Bronchus fibroblast of lung (primary cell): Measurements from ENCODE around the gene ZBTB4. TPM values are rescaled to one million over a fixed set of nuclear protein-coding genes. Genes with fewer than 3 reads are reported as not detected.

Experiments
- total RNA-seq: library from RNA; depleted of rRNA; stranded (reverse); fragments of >200 nt; gene quantifications from 2 replicates; pipeline ENCODE4 v1.2.3, GENCODE V29; 2015

ZBTB4 gene, protein sequence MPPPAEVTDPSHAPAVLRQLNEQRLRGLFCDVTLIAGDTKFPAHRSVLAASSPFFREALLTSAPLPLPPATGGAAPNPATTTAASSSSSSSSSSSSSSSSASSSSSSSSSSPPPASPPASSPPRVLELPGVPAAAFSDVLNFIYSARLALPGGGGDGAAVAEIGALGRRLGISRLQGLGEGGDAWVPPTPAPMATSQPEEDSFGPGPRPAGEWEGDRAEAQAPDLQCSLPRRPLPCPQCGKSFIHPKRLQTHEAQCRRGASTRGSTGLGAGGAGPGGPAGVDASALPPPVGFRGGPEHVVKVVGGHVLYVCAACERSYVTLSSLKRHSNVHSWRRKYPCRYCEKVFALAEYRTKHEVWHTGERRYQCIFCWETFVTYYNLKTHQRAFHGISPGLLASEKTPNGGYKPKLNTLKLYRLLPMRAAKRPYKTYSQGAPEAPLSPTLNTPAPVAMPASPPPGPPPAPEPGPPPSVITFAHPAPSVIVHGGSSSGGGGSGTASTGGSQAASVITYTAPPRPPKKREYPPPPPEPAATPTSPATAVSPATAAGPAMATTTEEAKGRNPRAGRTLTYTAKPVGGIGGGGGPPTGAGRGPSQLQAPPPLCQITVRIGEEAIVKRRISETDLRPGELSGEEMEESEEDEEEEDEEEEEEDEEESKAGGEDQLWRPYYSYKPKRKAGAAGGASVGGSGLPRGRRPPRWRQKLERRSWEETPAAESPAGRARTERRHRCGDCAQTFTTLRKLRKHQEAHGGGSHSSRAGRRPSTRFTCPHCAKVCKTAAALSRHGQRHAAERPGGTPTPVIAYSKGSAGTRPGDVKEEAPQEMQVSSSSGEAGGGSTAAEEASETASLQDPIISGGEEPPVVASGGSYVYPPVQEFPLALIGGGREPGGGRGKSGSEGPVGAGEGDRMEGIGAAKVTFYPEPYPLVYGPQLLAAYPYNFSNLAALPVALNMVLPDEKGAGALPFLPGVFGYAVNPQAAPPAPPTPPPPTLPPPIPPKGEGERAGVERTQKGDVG
- total RNA-seq: 15.3 and 16.6 TPM in 2 replicates

DNA sequence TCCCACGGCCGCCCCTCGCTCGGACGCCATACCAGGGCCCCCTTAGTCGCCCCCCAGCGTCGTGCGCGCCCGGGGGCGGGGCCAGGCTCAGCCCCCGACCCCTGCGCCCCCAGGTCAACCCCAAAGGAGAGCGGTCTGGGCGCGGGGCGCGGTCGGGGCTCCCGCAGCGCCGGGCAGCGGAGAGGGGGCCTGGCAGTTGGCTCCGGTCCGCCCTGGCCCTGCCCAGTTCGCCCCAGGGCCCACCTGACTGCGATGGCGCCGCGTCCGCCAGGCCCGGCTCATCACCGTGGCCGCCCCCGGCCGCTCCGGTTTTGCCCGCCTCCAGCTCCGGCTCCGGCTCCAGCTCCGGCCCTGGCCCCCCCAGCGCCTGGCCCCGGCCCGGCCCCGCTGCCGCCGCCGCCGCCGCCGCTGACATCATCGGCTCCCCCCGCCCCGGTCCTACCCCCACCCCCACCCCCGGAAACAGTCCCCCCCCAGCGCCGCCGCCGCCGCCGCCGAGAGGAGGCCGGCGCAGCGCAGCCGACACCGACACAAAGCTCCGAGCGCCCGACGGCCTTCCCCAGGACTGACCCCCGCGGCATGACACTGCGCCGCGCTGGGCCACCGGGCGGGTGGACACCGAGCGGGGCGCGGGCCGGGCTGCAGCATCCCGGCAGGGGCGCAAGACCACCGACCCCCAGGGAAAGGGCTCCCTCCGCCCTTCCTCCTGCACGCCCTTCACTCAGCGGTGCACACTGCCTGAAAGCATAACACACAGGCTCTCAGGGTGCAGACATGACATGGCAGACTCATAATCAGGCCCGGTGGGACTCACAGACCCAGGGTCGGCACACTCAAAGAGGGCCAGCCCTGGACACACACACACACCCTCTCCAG, at the start of gene ZBTB4:
Gene ZBTB4, minus strand, starts transcription at position 419 of the 876 bp plus-strand sequence. CDS start 12,830 bp downstream, outside the sequence.

DNA sequence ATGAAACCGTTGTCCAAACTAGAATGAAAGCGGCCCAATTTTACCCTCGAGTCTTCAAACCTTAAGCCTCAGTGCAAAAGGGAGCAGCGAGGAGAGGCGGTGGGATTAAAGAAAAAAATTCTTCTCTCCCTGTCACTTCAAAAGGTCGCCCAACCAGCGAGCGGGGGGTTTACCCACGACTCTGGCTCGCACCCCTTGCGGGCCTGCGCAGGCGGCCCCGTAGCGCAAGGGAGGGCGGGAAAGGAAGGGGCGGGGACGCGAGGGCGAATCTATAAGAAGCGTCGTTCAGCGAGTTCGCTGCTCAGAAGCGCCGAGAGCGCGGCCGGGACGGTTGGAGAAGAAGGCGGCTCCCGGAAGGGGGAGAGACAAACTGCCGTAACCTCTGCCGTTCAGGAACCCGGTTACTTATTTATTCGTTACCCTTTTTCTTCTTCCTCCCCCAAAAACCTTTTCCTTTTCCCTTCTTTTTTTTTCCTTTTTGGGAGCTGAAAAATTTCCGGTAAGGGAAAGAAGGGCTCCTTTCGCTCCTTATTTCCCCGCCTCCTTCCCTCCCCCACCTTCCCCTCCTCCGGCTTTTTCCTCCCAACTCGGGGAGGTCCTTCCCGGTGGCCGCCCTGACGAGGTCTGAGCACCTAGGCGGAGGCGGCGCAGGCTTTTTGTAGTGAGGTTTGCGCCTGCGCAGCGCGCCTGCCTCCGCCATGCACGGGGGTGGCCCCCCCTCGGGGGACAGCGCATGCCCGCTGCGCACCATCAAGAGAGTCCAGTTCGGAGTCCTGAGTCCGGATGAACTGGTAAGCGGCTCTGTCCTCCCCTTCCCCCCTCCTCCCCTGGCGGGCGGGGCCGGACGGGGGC, 4.9 kb upstream of the ZBTB4 start, which contains the start of gene POLR2A:
Gene POLR2A, plus strand, starts transcription at position 300 of the 852 bp plus-strand sequence.

DNA sequence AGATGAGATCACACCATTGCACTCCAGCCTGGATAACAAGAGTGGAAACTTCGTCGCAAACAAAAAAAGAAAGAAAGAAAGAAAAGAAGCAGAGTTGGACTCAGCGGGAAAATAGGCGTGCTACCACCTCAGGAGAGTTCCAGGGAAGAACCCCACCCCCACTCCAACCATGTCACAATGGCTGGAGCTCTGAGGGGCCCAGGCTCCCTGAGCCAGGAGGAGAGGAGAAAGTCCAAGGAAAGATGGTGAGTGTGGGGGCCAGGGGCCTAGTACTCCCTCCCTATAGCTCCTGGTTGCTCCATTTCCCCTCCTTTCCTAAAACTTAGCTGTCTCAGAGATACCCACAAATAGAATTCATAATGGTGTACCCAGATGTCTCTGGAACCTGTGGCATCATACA, 1.8 kb upstream of the ZBTB4 start, which contains the start of gene SLC35G6:
Gene SLC35G6, plus strand, starts transcription at position 172 of the 400 bp plus-strand sequence. Its CDS starts 71 bp downstream, at position 243.

GRCh38 chr17:7444682-7445618, 34.5 kb downstream of the ZBTB4 start, which contains the start of gene CHRNB1:
Gene CHRNB1 (plus strand): TSS chr17:7445061. CDS start chr17:7445128, 67 bp downstream.

GRCh38 chr17:7439462-7440112, 39.8 kb downstream of the ZBTB4 start, which contains the start of gene FGF11:
Gene FGF11 (plus strand): TSS chr17:7439512. CDS start chr17:7439621, 109 bp downstream.

GRCh38 chr17:7428557-7428956, 50.9 kb downstream of the ZBTB4 start, which contains the start of gene SPEM3:
Gene SPEM3 (plus strand): TSS chr17:7428857. CDS start chr17:7428903, 46 bp downstream.

GRCh38 chr17:7425316-7425715, 54.1 kb downstream of the ZBTB4 start, which contains the start of gene SPEM2:
Gene SPEM2 (plus strand): TSS chr17:7425616. CDS start chr17:7425689, 73 bp downstream.

GRCh38 chr17:7419819-7420610, 59.4 kb downstream of the ZBTB4 start, which contains the start of gene SPEM1:
Gene SPEM1 (plus strand): TSS chr17:7420324. CDS start chr17:7420385, 61 bp downstream.

Other genes starting within 250 kb of the ZBTB4 start
- gene DVL2, start 245.1 kb downstream of the ZBTB4 start, total RNA-seq: 57.5 and 65.3 TPM in 2 replicates
- gene PHF23, start 240.2 kb downstream of the ZBTB4 start, total RNA-seq: 41.5 and 42.4 TPM in 2 replicates
- gene GABARAP, start 237.2 kb downstream of the ZBTB4 start, total RNA-seq: 213 and 286 TPM in 2 replicates
- gene CTDNEP1, start 227.9 kb downstream of the ZBTB4 start, total RNA-seq: 58.0 and 67.5 TPM in 2 replicates
- 37.8 and 40.9 TPM in 2 replicates for gene ELP5, start 227.4 kb downstream of the ZBTB4 start, total RNA-seq
- 11.3 and 13.1 TPM in 2 replicates for gene CLDN7, start 217.2 kb downstream of the ZBTB4 start, total RNA-seq
- 0.15 and 1.0 TPM in 2 replicates for gene SLC2A4, start 197.9 kb downstream of the ZBTB4 start, total RNA-seq
- gene YBX2, start 185.0 kb downstream of the ZBTB4 start, total RNA-seq: 0.34 TPM in 1 of 2 replicates, not detected in the other
- 783 and 934 TPM in 2 replicates for gene EIF5A, start 172.0 kb downstream of the ZBTB4 start, total RNA-seq
- 70.6 and 96.3 TPM in 2 replicates for gene GPS2, start 164.3 kb downstream of the ZBTB4 start, total RNA-seq
- gene NEURL4, start 150.3 kb downstream of the ZBTB4 start, total RNA-seq: 9.9 and 12.2 TPM in 2 replicates
- 0.50 and 1.2 TPM in 2 replicates for gene ACAP1, start 143.1 kb downstream of the ZBTB4 start, total RNA-seq
- 7.6 and 7.9 TPM in 2 replicates for gene KCTD11, start 127.5 kb downstream of the ZBTB4 start, total RNA-seq
- gene TMEM95, start 124.5 kb downstream of the ZBTB4 start, total RNA-seq: 0.15 TPM in 1 of 2 replicates, not detected in the other
- gene TNK1, start 98.5 kb downstream of the ZBTB4 start, total RNA-seq: under 0.01 TPM in 1 of 2 replicates, not detected in the other
- 43.9 and 45.8 TPM in 2 replicates for gene PLSCR3, start 85.1 kb downstream of the ZBTB4 start, total RNA-seq
- gene TMEM256, start 75.5 kb downstream of the ZBTB4 start, total RNA-seq: 213 and 214 TPM in 2 replicates
- 9.1 and 10.3 TPM in 2 replicates for gene NLGN2, start 71.8 kb downstream of the ZBTB4 start, total RNA-seq
- gene SPEM1, start 59.3 kb downstream of the ZBTB4 start, total RNA-seq: not detected in 2 replicates
- gene SPEM2, start 54.0 kb downstream of the ZBTB4 start, total RNA-seq: not detected in 2 replicates
- gene SPEM3, start 50.8 kb downstream of the ZBTB4 start, total RNA-seq: not detected in 2 replicates
- gene TMEM102, start 44.2 kb downstream of the ZBTB4 start, total RNA-seq: 2.2 and 3.5 TPM in 2 replicates
- gene FGF11, start 40.1 kb downstream of the ZBTB4 start, total RNA-seq: 0.30 TPM in 1 of 2 replicates, not detected in the other
- 2.0 and 3.6 TPM in 2 replicates for gene CHRNB1, start 34.6 kb downstream of the ZBTB4 start, total RNA-seq
- gene SLC35G6, start 1.8 kb upstream of the ZBTB4 start, total RNA-seq: not detected in 2 replicates
- gene POLR2A, start 4.7 kb upstream of the ZBTB4 start, total RNA-seq: 21.5 and 22.1 TPM in 2 replicates
- 21.4 and 23.6 TPM in 2 replicates for gene TNFSF12, start 69.4 kb upstream of the ZBTB4 start, total RNA-seq
- gene TNFSF13, start 79.1 kb upstream of the ZBTB4 start, total RNA-seq: 1.2 TPM in 2 replicates
- gene SENP3, start 82.3 kb upstream of the ZBTB4 start, total RNA-seq: 70.2 and 87.8 TPM in 2 replicates
- gene CD68, start 100.0 kb upstream of the ZBTB4 start, total RNA-seq: 27.7 and 27.8 TPM in 2 replicates
- 243 and 251 TPM in 2 replicates for gene MPDU1, start 104.2 kb upstream of the ZBTB4 start, total RNA-seq
- 2.4 and 2.7 TPM in 2 replicates for gene SOX15, start 110.5 kb upstream of the ZBTB4 start, total RNA-seq
- 30.6 and 36.0 TPM in 2 replicates for gene FXR2, start 135.3 kb upstream of the ZBTB4 start, total RNA-seq
- 34.1 and 35.5 TPM in 2 replicates for gene SAT2, start 148.2 kb upstream of the ZBTB4 start, total RNA-seq
- gene SHBG, start 150.5 kb upstream of the ZBTB4 start, total RNA-seq: 0.15 and 0.84 TPM in 2 replicates
- gene ATP1B2, start 171.3 kb upstream of the ZBTB4 start, total RNA-seq: not detected in 2 replicates
- 57.2 and 61.9 TPM in 2 replicates for gene TP53, start 207.9 kb upstream of the ZBTB4 start, total RNA-seq
- gene WRAP53, start 208.8 kb upstream of the ZBTB4 start, total RNA-seq: 21.7 and 22.7 TPM in 2 replicates
- gene EFNB3, start 225.6 kb upstream of the ZBTB4 start, total RNA-seq: 0.67 and 0.89 TPM in 2 replicates
- gene DNAH2, start 238.1 kb upstream of the ZBTB4 start, total RNA-seq: under 0.01 and 0.17 TPM in 2 replicates